Forelimb muscle (tissue), 1 donor: ENCODE results near the gene NOS1AP. TPM values are rescaled to one million over a fixed set of nuclear protein-coding genes. Genes with fewer than 3 reads are reported as not detected.

Source experiments
- DNase-seq: peaks from one replicate; pipeline ENCODE4 v3.0.0-alpha.2; 2013; ENCODE audit warnings: low read depth
- polyA plus RNA-seq: library from polyadenylated mRNA; unstranded; fragments of 120-200 nt; gene quantifications from one replicate; pipeline ENCODE4 v1.2.1, GENCODE V29; 2013; ENCODE audit not compliant: insufficient read length

Gene NOS1AP
- polyA plus RNA-seq, 1 donor, result 0.56 TPM

- DNase-seq, result no peak
Measured at GRCh38 chr1:162137179-162137960, 67.9 kb downstream of the NOS1AP start.

- DNase-seq, result no peak
Measured at GRCh38 chr1:162138112-162138511, 68.6 kb downstream of the NOS1AP start.

GRCh38 chr1:162138599-162139181 lies 69.2 kb downstream of the NOS1AP start:
- DNase-seq, result no peak

GRCh38 chr1:162139211-162139610 lies 69.7 kb downstream of the NOS1AP start:
- DNase-seq, result no peak

GRCh38 chr1:162141281-162142054 lies 72.0 kb downstream of the NOS1AP start:
- no peak for DNase-seq

- DNase-seq, result no peak
Measured at GRCh38 chr1:162142968-162143367, 73.5 kb downstream of the NOS1AP start.

- DNase-seq, result no peak
Measured at GRCh38 chr1:162144268-162144667, 74.8 kb downstream of the NOS1AP start.

- no peak for DNase-seq
Measured at GRCh38 chr1:162144853-162145252, 75.4 kb downstream of the NOS1AP start.

GRCh38 chr1:162145280-162145965 lies 75.9 kb downstream of the NOS1AP start:
- peak; percentile 6 for DNase-seq

- DNase-seq, result no peak
Measured at GRCh38 chr1:162145966-162146696, 76.6 kb downstream of the NOS1AP start.

- no peak for DNase-seq
Measured at GRCh38 chr1:162147760-162148159, 78.3 kb downstream of the NOS1AP start.

GRCh38 chr1:162150112-162150511 lies 80.6 kb downstream of the NOS1AP start:
- DNase-seq, result no peak

GRCh38 chr1:162151900-162152829 lies 82.7 kb downstream of the NOS1AP start:
- DNase-seq, result no peak

GRCh38 chr1:162153374-162153773 lies 83.9 kb downstream of the NOS1AP start:
- no peak for DNase-seq

GRCh38 chr1:162157469-162157868 lies 88.0 kb downstream of the NOS1AP start:
- no peak for DNase-seq

GRCh38 chr1:162158624-162159271 lies 89.3 kb downstream of the NOS1AP start:
- DNase-seq, result no peak

- DNase-seq, result no peak
Measured at GRCh38 chr1:162159515-162159914, 90.0 kb downstream of the NOS1AP start.

GRCh38 chr1:162161916-162162550 lies 92.5 kb downstream of the NOS1AP start:
- no peak for DNase-seq

- DNase-seq, result no peak
Measured at GRCh38 chr1:162165528-162165927, 96.0 kb downstream of the NOS1AP start.
